Esophagus muscularis mucosa (tissue), 4 donors: ENCODE data around the gene ANKRD44. TPM values are rescaled to one million over a fixed set of nuclear protein-coding genes. Genes with fewer than 3 reads are reported as not detected.

Experiments used
- DNase-seq: peaks from one replicate; pipeline ENCODE4 v3.0.0-alpha.2; 2017; ENCODE audit errors: extremely low spot score
- H3K27ac ChIP-seq, 4 donors: fragments of 200-600 bp; sonication (generic); replicated peaks in 1 of 4; 1 replicate in 3 of 4; 2 replicates in 1 of 4; pipeline ENCODE4 v1.5.1; 2016 to 2019; ENCODE audit warnings: mild to moderate bottlenecking in 1 of 4
- H3K27me3 ChIP-seq, 4 donors: fragments of 200-600 bp; sonication (generic); one replicate each; pipeline versions ENCODE4 v1.5.1 to v1.6.0; 2016 to 2019
- H3K36me3 ChIP-seq, 4 donors: fragments of 200-600 bp; sonication (generic); one replicate each; pipeline ENCODE4 v1.5.1; 2016 to 2019
- H3K4me1 ChIP-seq, 4 donors: fragments of 200-600 bp; sonication (generic); one replicate each; pipeline ENCODE4 v1.5.1; 2016 to 2019
- H3K4me3 ChIP-seq, 4 donors: fragments of 200-600 bp; sonication (generic); 1 replicate in 2 of 4; 2 replicates in 2 of 4; pipeline ENCODE4 v1.5.1; 2016 to 2019; ENCODE audit warnings: mild to moderate bottlenecking in 4 of 4, moderate library complexity in 1 of 4
- H3K9me3 ChIP-seq, 4 donors: fragments of 200-600 bp; sonication (generic); 1 replicate in 3 of 4; 2 replicates in 1 of 4; pipeline ENCODE4 v1.5.1; 2016 to 2019
- EP300 ChIP-seq: sonication (generic); formaldehyde crosslinking; IDR thresholded peaks from one replicate; pipeline ENCODE4 v1.6.1; 2017; ENCODE audit warnings: antibody characterized with exemption
- POLR2A ChIP-seq: fragments of 450-650 bp; IDR thresholded peaks from one replicate; pipeline ENCODE4 v1.6.1; 2017; ENCODE audit warnings: antibody characterized with exemption, moderate library complexity, mild to moderate bottlenecking, low read depth
- POLR2AphosphoS5 ChIP-seq, 2 donors: sonication (generic); formaldehyde crosslinking; IDR thresholded peaks; one replicate each; pipeline ENCODE4 v1.6.1; 2017; ENCODE audit warnings: antibody characterized with exemption in 2 of 2
- WGBS: methylation state at CpG from one replicate; pipeline ENCODE4 v1.1.5; 2018; 5-methylcytosine and 5-hydroxymethylcytosine counted together
- intact Hi-C: fragments of 100-400 bp; cut with DNase I; formaldehyde crosslinking; loops from one replicate; pipeline ENCODE4 v1.15.1; 2023
- total RNA-seq, 4 donors: library from RNA; depleted of rRNA; stranded (reverse); fragments of >200 nt; gene quantifications; one replicate each; pipeline versions ENCODE4 v1.1.0 to v1.2.1, GENCODE V29; 2016
- TF ChIP-seq, protein P1 (sequence below), 3 experiments: fragments of 200-600 bp in 2 of 3; fragments of 450-650 bp in 1 of 3; sonication (generic) in 2 of 3; IDR thresholded peaks; one replicate each; pipeline ENCODE4 v1.5.1; 2017 to 2019; ENCODE audit warnings: antibody characterized with exemption in 3 of 3, mild to moderate bottlenecking in 2 of 3, moderate library complexity in 1 of 3

The ANKRD44 gene
- total RNA-seq, 4 donors from 2014 or later: 41.4 to 76.6 (median 48.1) TPM

DNA sequence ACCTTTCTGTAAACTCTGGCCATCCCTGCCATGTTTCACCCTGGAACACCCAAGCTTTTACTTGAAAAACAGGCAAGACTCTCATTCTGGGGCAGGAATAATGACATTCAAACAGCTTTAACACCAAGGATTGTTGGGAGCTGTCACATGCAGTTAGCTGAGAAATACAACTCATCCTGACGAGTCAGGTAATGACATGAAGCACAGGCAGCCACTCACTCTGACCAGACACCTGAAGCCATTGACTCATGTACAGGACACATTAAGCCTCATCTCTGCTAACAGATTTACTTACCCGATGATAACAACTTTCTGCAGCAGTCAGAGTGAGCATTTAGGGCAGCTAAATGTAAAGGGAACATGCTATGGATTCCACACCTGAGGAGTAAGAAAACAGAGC lies 220.9 kb downstream of the ANKRD44 start:
- intact Hi-C loops: no loop called here
- WGBS: 77% methylated on average over 2 of the region's 2 CpGs
- Histone ChIP-seq H3K36me3 (peaks cover 0 to 23% (median 0%) of the 10 kb centered on the region in 4 donors), H3K9me3 (no peaks in the 10 kb centered on the region), H3K27me3 (no peaks in the 10 kb centered on the region), H3K4me3 (no peak overlapping the region), H3K4me1 (peaks cover 0 to 6% (median 3%) of the 10 kb centered on the region in 4 donors), H3K27ac (peak overlapping the region in 1 of 4 donors; percentile 8)
- TF ChIP-seq, protein P1, sequence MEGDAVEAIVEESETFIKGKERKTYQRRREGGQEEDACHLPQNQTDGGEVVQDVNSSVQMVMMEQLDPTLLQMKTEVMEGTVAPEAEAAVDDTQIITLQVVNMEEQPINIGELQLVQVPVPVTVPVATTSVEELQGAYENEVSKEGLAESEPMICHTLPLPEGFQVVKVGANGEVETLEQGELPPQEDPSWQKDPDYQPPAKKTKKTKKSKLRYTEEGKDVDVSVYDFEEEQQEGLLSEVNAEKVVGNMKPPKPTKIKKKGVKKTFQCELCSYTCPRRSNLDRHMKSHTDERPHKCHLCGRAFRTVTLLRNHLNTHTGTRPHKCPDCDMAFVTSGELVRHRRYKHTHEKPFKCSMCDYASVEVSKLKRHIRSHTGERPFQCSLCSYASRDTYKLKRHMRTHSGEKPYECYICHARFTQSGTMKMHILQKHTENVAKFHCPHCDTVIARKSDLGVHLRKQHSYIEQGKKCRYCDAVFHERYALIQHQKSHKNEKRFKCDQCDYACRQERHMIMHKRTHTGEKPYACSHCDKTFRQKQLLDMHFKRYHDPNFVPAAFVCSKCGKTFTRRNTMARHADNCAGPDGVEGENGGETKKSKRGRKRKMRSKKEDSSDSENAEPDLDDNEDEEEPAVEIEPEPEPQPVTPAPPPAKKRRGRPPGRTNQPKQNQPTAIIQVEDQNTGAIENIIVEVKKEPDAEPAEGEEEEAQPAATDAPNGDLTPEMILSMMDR (IDR thresholded peaks at IDR 0.05): no peak
- TF ChIP-seq POLR2AphosphoS5 (IDR thresholded peaks at IDR 0.05): no peak
- no peak for TF ChIP-seq POLR2A
- no peak for TF ChIP-seq EP300
- no peak for DNase-seq

DNA sequence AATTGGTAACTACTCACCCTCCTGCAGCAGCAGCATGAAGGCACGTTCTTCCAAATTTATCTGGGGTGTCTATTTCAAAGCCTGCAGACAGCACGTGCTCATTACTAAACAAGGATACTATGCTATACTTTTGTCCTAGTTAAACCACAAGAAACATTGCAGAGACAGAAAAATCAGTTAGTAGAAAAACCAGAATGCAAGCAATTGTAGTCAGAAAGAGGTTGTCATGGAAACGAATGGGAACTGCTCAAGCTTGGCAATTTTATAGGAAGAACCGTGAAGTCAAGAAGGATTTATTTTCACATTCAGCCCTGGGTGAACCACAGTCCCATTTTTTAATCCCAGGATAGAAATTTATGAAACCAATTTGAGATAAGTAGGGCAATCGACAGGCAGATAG lies 221.9 kb downstream of the ANKRD44 start:
- H3K27me3 ChIP-seq: no peaks in the 10 kb centered on the region
- H3K9me3 ChIP-seq: no peaks in the 10 kb centered on the region
- no peak for DNase-seq
- H3K27ac ChIP-seq: no peak overlapping the region
- peaks cover 0 to 25% (median 0%) of the 10 kb centered on the region in 4 donors for H3K36me3 ChIP-seq
- TF ChIP-seq POLR2A: no peak
- TF ChIP-seq, protein P1 (IDR thresholded peaks at IDR 0.05): no peak
- no peak for TF ChIP-seq EP300
- no peak for TF ChIP-seq POLR2AphosphoS5 (IDR thresholded peaks at IDR 0.05)
- no peak overlapping the region for H3K4me3 ChIP-seq
- peaks cover 0 to 6% (median 3%) of the 10 kb centered on the region in 4 donors for H3K4me1 ChIP-seq
- intact Hi-C loops: no loop called here
- 62% methylated on average over 5 of the region's 5 CpGs for WGBS

DNA sequence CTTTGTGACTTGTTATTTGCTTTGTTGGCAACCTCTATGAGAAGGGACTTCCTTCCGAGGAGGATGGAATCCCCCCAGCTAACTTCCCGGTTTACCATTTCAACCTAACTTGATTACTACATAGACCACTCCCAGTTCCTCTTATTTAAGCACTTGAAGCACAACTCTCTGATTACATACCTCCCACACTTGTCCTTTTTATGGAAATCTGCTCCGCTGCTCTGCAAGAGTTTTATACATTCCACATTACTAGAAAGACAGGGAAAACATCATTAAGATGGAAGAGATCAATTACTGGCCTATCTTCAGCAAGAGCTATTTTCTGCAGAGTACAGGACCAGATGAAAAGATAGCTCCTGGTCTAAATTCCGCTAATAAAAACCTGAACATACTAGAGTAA lies 224.1 kb downstream of the ANKRD44 start:
- intact Hi-C loops: no loop called here
- no peak for DNase-seq
- H3K4me3 ChIP-seq: no peak overlapping the region
- TF ChIP-seq, protein P1 (IDR thresholded peaks at IDR 0.05): no peak
- TF ChIP-seq POLR2A: no peak
- no peaks in the 10 kb centered on the region for H3K4me1 ChIP-seq
- 73% methylated on average over 4 of the region's 4 CpGs for WGBS
- H3K27me3 ChIP-seq: no peaks in the 10 kb centered on the region
- no peak overlapping the region for H3K27ac ChIP-seq
- peaks cover 0 to 32% (median 7%) of the 10 kb centered on the region in 4 donors for H3K36me3 ChIP-seq
- H3K9me3 ChIP-seq: no peaks in the 10 kb centered on the region

DNA sequence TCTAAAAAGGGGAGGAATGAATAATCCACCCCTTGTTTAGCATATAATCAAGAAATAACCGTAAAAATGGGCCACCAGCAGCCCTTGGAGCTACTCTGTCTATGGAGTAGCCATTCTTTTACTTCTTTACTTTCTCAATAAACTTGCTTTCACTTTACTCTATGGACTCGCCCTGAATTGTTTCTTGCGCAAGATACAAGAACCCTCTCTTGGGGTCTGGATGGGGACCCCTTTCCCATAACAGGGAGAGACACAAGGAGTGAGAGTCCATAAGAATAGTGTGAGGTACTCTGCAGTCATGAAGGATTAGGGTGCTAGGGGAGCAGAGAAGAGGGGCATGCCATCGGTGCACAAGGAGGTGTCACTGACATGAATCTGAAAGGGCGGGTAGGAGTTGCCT lies 224.9 kb downstream of the ANKRD44 start:
- peaks cover 0 to 32% (median 9%) of the 10 kb centered on the region in 4 donors for H3K36me3 ChIP-seq
- DNase-seq: no peak
- H3K4me3 ChIP-seq: no peak overlapping the region
- over 99% methylated on average over 5 of the region's 5 CpGs for WGBS
- peaks cover under 1 to 5% (median 4%) of the 10 kb centered on the region in 4 donors for H3K4me1 ChIP-seq
- H3K27ac ChIP-seq: no peak overlapping the region
- TF ChIP-seq POLR2AphosphoS5 (IDR thresholded peaks at IDR 0.05): no peak
- TF ChIP-seq, protein P1 (IDR thresholded peaks at IDR 0.05): no peak
- TF ChIP-seq EP300: no peak
- no peak for TF ChIP-seq POLR2A
- no peaks in the 10 kb centered on the region for H3K9me3 ChIP-seq
- H3K27me3 ChIP-seq: no peaks in the 10 kb centered on the region
- intact Hi-C loops: no loop called here

DNA sequence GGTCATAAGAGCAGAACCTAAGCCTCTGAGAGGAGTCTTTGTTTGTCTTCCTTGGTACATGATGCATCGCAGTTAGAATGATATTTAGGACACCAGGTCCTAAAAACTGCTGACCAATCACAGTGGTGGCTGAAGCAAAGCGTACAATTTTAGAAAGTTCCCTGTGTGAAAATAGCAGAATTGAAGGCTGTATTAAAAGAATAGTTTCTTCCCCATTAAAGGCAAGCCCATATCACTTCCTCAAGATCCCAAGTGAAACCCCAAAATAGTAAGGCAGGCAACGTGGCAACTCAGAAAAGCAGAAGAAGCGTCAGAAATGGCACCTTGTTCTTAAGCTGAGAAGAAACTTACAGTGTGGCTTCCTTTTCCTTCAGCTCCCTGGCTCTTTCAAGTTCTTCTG lies 229.3 kb downstream of the ANKRD44 start:
- Histone ChIP-seq H3K9me3 (no peaks in the 10 kb centered on the region), H3K4me1 (peaks cover 17 to 23% (median 21%) of the 10 kb centered on the region in 4 donors), H3K4me3 (no peak overlapping the region), H3K27me3 (no peaks in the 10 kb centered on the region), H3K27ac (no peak overlapping the region), H3K36me3 (peaks cover 0 to 56% (median 16%) of the 10 kb centered on the region in 4 donors)
- intact Hi-C loops: no loop called here
- 83% methylated on average over 4 of the region's 4 CpGs for WGBS
- TF ChIP-seq POLR2A (no peak), EP300 (no peak), POLR2AphosphoS5 (IDR thresholded peaks at IDR 0.05) (no peak)
- TF ChIP-seq, protein P1 (IDR thresholded peaks at IDR 0.05): no peak
- DNase-seq: no peak
